Nephron (organoid): ENCODE results near the gene LRRC10B.

Experiments used
- H3K27ac Mint-ChIP-seq, 3 experiments: 2 replicates each; pipeline ENCODE4 v1.8.0; 2020; ENCODE audit warnings: mixed read lengths in 3 of 3, mild to moderate bottlenecking in 2 of 3, moderate library complexity in 1 of 3
- H3K27me3 Mint-ChIP-seq: 2 replicates; pipeline ENCODE4 v1.8.0; 2021; ENCODE audit warnings: low read depth, mild to moderate bottlenecking, moderate library complexity, mixed read lengths
- H3K36me3 Mint-ChIP-seq: 2 replicates; pipeline ENCODE4 v1.8.0; 2020; ENCODE audit warnings: low read depth, mixed read lengths
- H3K4me1 Mint-ChIP-seq: 2 replicates; pipeline ENCODE4 v1.8.0; 2020; ENCODE audit warnings: mixed read lengths
- H3K4me3 Mint-ChIP-seq, 3 experiments: 2 replicates each; pipeline ENCODE4 v1.8.0; 2020; ENCODE audit warnings: mild to moderate bottlenecking in 3 of 3, mixed read lengths in 3 of 3, moderate library complexity in 2 of 3
- H3K9me3 Mint-ChIP-seq: 2 replicates; pipeline ENCODE4 v1.8.0; 2020; ENCODE audit warnings: mixed read lengths
- CTCF ChIP-seq, 3 experiments: fragments of 200-600 bp; sonication (generic); IDR thresholded peaks; one replicate each; pipeline ENCODE4 v1.5.0; 2021; ENCODE audit warnings: antibody characterized with exemption in 3 of 3; ENCODE audit not compliant: unreplicated experiment in 3 of 3

The LRRC10B gene

GRCh38 chr11:61472868-61473267 is 35.7 kb upstream of the LRRC10B start:
- peaks cover 28% of the 10 kb centered on the region for H3K36me3 Mint-ChIP-seq
- peak overlapping the region in 1 of 3 experiments; percentile 44 for H3K27ac Mint-ChIP-seq
- H3K4me3 Mint-ChIP-seq = no peak overlapping the region
- no peaks in the 10 kb centered on the region for H3K27me3 Mint-ChIP-seq
- peaks cover 10% of the 10 kb centered on the region for H3K4me1 Mint-ChIP-seq
- H3K9me3 Mint-ChIP-seq = no peaks in the 10 kb centered on the region
- no peak for TF ChIP-seq CTCF (IDR thresholded peaks at IDR 0.05; ENCODE audit: unreplicated experiment in 3 of 3)

GRCh38 chr11:61473370-61474012 is 35.1 kb upstream of the LRRC10B start:
- no peaks in the 10 kb centered on the region for H3K27me3 Mint-ChIP-seq
- H3K9me3 Mint-ChIP-seq = no peaks in the 10 kb centered on the region
- H3K27ac Mint-ChIP-seq = no peak overlapping the region
- no peak overlapping the region for H3K4me3 Mint-ChIP-seq
- H3K36me3 Mint-ChIP-seq = peaks cover 22% of the 10 kb centered on the region
- H3K4me1 Mint-ChIP-seq = peaks cover 10% of the 10 kb centered on the region
- no peak for TF ChIP-seq CTCF (IDR thresholded peaks at IDR 0.05; ENCODE audit: unreplicated experiment in 3 of 3)

GRCh38 chr11:61474013-61474643 is 34.4 kb upstream of the LRRC10B start:
- no peaks in the 10 kb centered on the region for H3K9me3 Mint-ChIP-seq
- H3K36me3 Mint-ChIP-seq = peaks cover 22% of the 10 kb centered on the region
- no peak for TF ChIP-seq CTCF (IDR thresholded peaks at IDR 0.05; ENCODE audit: unreplicated experiment in 3 of 3)
- no peak overlapping the region for H3K27ac Mint-ChIP-seq
- H3K4me1 Mint-ChIP-seq = peaks cover 10% of the 10 kb centered on the region
- no peaks in the 10 kb centered on the region for H3K27me3 Mint-ChIP-seq
- H3K4me3 Mint-ChIP-seq = no peak overlapping the region

GRCh38 chr11:61475433-61475832 is 33.1 kb upstream of the LRRC10B start:
- no peak for TF ChIP-seq CTCF (IDR thresholded peaks at IDR 0.05; ENCODE audit: unreplicated experiment in 3 of 3)
- Mint-ChIP-seq H3K36me3 (peaks cover 22% of the 10 kb centered on the region), H3K4me3 (no peak overlapping the region), H3K27me3 (no peaks in the 10 kb centered on the region), H3K4me1 (peaks cover 12% of the 10 kb centered on the region), H3K9me3 (no peaks in the 10 kb centered on the region), H3K27ac (no peak overlapping the region)

- peaks cover 14% of the 10 kb centered on the region for H3K36me3 Mint-ChIP-seq
- H3K4me3 Mint-ChIP-seq = no peak overlapping the region
- no peaks in the 10 kb centered on the region for H3K9me3 Mint-ChIP-seq
- no peak overlapping the region for H3K27ac Mint-ChIP-seq
- H3K4me1 Mint-ChIP-seq = peaks cover 22% of the 10 kb centered on the region
- H3K27me3 Mint-ChIP-seq = no peaks in the 10 kb centered on the region
- no peak for TF ChIP-seq CTCF (IDR thresholded peaks at IDR 0.05; ENCODE audit: unreplicated experiment in 3 of 3)
Measured at GRCh38 chr11:61476371-61476770, 32.2 kb upstream of the LRRC10B start.

- TF ChIP-seq CTCF (IDR thresholded peaks at IDR 0.05; ENCODE audit: unreplicated experiment in 3 of 3) = no peak
- H3K27me3 Mint-ChIP-seq = no peaks in the 10 kb centered on the region
- H3K9me3 Mint-ChIP-seq = no peaks in the 10 kb centered on the region
- peaks cover 14% of the 10 kb centered on the region for H3K36me3 Mint-ChIP-seq
- H3K27ac Mint-ChIP-seq = no peak overlapping the region
- H3K4me3 Mint-ChIP-seq = no peak overlapping the region
- H3K4me1 Mint-ChIP-seq = peaks cover 25% of the 10 kb centered on the region
Measured at GRCh38 chr11:61477126-61477525, 31.4 kb upstream of the LRRC10B start.
